ENCODE data around the gene TMEM184B. TPM values are rescaled to one million over a fixed set of nuclear protein-coding genes. Genes with fewer than 3 reads are reported as not detected.
A peak's percentile ranks its signal among the peaks of the same experiment; 100 is the strongest.

Gene TMEM184B
- total RNA-seq = 31.9 and 33.1 TPM in 2 replicates

- DNase-seq = peak; percentile 96
- H3K27me3 Mint-ChIP-seq = peaks cover 5% of the 10 kb centered on the region
- peak within 1 kb of the TSS; percentile 90 for H3K4me3 Mint-ChIP-seq
- H3K9me3 Mint-ChIP-seq = no peaks in the 10 kb centered on the region
- H3K4me1 Mint-ChIP-seq = peaks cover 34% of the 10 kb centered on the region
- intact Hi-C loops (cut with micrococcal nuclease) = loop anchor here (1.0 to 10.0 kb wide), 2 partner anchors 45 to 82 kb away; partner anchors contain the start of gene CSNK1E
- H3K36me3 Mint-ChIP-seq (ENCODE audit: low read depth) = peaks cover 4% of the 10 kb centered on the region
- H3K27ac Mint-ChIP-seq = peak within 1 kb of the TSS; percentile 89
These were observed at the start of gene TMEM184B for GRCh38 chr22:38272373-38273134. TSS of gene TMEM184B (minus strand) at chr22:38273010. CDS start at chr22:38247961, 25,049 bp downstream.

- Mint-ChIP-seq H3K27me3 (no peaks in the 10 kb centered on the region), H3K36me3 (ENCODE audit: low read depth) (no peaks in the 10 kb centered on the region), H3K4me3 (no peak overlapping the region), H3K4me1 (peaks cover 11% of the 10 kb centered on the region), H3K9me3 (no peaks in the 10 kb centered on the region), H3K27ac (no peak overlapping the region)
- DNase-seq = no peak
- intact Hi-C loops (cut with micrococcal nuclease) = no loop called here
These were observed 48.0 kb upstream of the TMEM184B start for GRCh38 chr22:38320605-38321402.

- H3K36me3 Mint-ChIP-seq (ENCODE audit: low read depth) = peaks cover 1% of the 10 kb centered on the region
- intact Hi-C loops (cut with micrococcal nuclease) = loop anchor here (10.0 kb wide), 1 partner anchor 256 kb away; the partner anchor contains the start of gene DMC1
- H3K27ac Mint-ChIP-seq = peak overlapping the region; percentile 56
- no peak for DNase-seq
- H3K9me3 Mint-ChIP-seq = no peaks in the 10 kb centered on the region
- no peaks in the 10 kb centered on the region for H3K27me3 Mint-ChIP-seq
- peaks cover 27% of the 10 kb centered on the region for H3K4me1 Mint-ChIP-seq
- H3K4me3 Mint-ChIP-seq = peak overlapping the region; percentile 43
These were observed 46.3 kb upstream of the TMEM184B start for GRCh38 chr22:38318792-38319773.

GRCh38 chr22:38317995-38318715 is 45.3 kb upstream of the TMEM184B start:
- DNase-seq = peak; percentile 61
- H3K27me3 Mint-ChIP-seq = no peaks in the 10 kb centered on the region
- peaks cover 33% of the 10 kb centered on the region for H3K4me1 Mint-ChIP-seq
- H3K27ac Mint-ChIP-seq = peak overlapping the region; percentile 92
- peak overlapping the region; percentile 91 for H3K4me3 Mint-ChIP-seq
- intact Hi-C loops (cut with micrococcal nuclease) = loop anchor here (1.0 to 10.0 kb wide), 2 partner anchors 45 to 257 kb away; partner anchors contain the start of genes DMC1 and TMEM184B
- H3K9me3 Mint-ChIP-seq = no peaks in the 10 kb centered on the region
- H3K36me3 Mint-ChIP-seq (ENCODE audit: low read depth) = peaks cover 5% of the 10 kb centered on the region

GRCh38 chr22:38317122-38317994 is 44.5 kb upstream of the TMEM184B start, which contains the start of gene CSNK1E:
TSS of gene CSNK1E (minus strand) at chr22:38317433. CDS start at chr22:38314157, 3,276 bp downstream.
- Mint-ChIP-seq H3K27ac (peak within 1 kb of the TSS; percentile 92), H3K36me3 (ENCODE audit: low read depth) (peaks cover 12% of the 10 kb centered on the region), H3K4me1 (peaks cover 41% of the 10 kb centered on the region), H3K27me3 (no peaks in the 10 kb centered on the region), H3K4me3 (peak within 1 kb of the TSS; percentile 92), H3K9me3 (no peaks in the 10 kb centered on the region)
- intact Hi-C loops (cut with micrococcal nuclease) = loop anchor here (1.0 to 10.0 kb wide), 2 partner anchors 44 to 257 kb away; partner anchors contain the start of genes DMC1 and TMEM184B
- peak; percentile 94 for DNase-seq

GRCh38 chr22:38316364-38317121 is 43.7 kb upstream of the TMEM184B start:
- no peaks in the 10 kb centered on the region for H3K27me3 Mint-ChIP-seq
- H3K27ac Mint-ChIP-seq = peak overlapping the region; percentile 90
- intact Hi-C loops (cut with micrococcal nuclease) = loop anchor here (1.0 to 10.0 kb wide), 2 partner anchors 43 to 258 kb away; partner anchors contain the start of genes DMC1 and TMEM184B
- H3K4me1 Mint-ChIP-seq = peaks cover 49% of the 10 kb centered on the region
- no peaks in the 10 kb centered on the region for H3K9me3 Mint-ChIP-seq
- H3K36me3 Mint-ChIP-seq (ENCODE audit: low read depth) = peaks cover 19% of the 10 kb centered on the region
- DNase-seq = peak; percentile 85
- peak overlapping the region; percentile 92 for H3K4me3 Mint-ChIP-seq

- Mint-ChIP-seq H3K27me3 (no peaks in the 10 kb centered on the region), H3K36me3 (ENCODE audit: low read depth) (peaks cover 22% of the 10 kb centered on the region), H3K9me3 (no peaks in the 10 kb centered on the region), H3K4me3 (peak overlapping the region; percentile 92), H3K4me1 (peaks cover 55% of the 10 kb centered on the region), H3K27ac (peak overlapping the region; percentile 90)
- no peak for DNase-seq
- intact Hi-C loops (cut with micrococcal nuclease) = loop anchor here (10.0 kb wide), 1 partner anchor 259 kb away; the partner anchor contains the start of gene DMC1
These were observed 43.1 kb upstream of the TMEM184B start for GRCh38 chr22:38315823-38316363.

- DNase-seq = peak; percentile 68
- Mint-ChIP-seq H3K36me3 (ENCODE audit: low read depth) (peaks cover 22% of the 10 kb centered on the region), H3K4me1 (peaks cover 58% of the 10 kb centered on the region), H3K4me3 (peak overlapping the region; percentile 92), H3K27me3 (no peaks in the 10 kb centered on the region), H3K27ac (peak overlapping the region; percentile 90), H3K9me3 (no peaks in the 10 kb centered on the region)
- intact Hi-C loops (cut with micrococcal nuclease) = loop anchor here (10.0 kb wide), 1 partner anchor 260 kb away; the partner anchor contains the start of gene DMC1
These were observed 42.4 kb upstream of the TMEM184B start for GRCh38 chr22:38314933-38315822.

GRCh38 chr22:38314051-38314932 is 41.5 kb upstream of the TMEM184B start:
- H3K4me3 Mint-ChIP-seq = peak overlapping the region; percentile 92
- H3K27me3 Mint-ChIP-seq = no peaks in the 10 kb centered on the region
- peaks cover 58% of the 10 kb centered on the region for H3K4me1 Mint-ChIP-seq
- peak overlapping the region; percentile 90 for H3K27ac Mint-ChIP-seq
- intact Hi-C loops (cut with micrococcal nuclease) = loop anchor here (10.0 kb wide), 1 partner anchor 261 kb away; the partner anchor contains the start of gene DMC1
- H3K36me3 Mint-ChIP-seq (ENCODE audit: low read depth) = peaks cover 25% of the 10 kb centered on the region
- H3K9me3 Mint-ChIP-seq = no peaks in the 10 kb centered on the region
- peak; percentile 66 for DNase-seq

All from activated CD4-positive, alpha-beta T cell treated with anti-CD3 and anti-CD28 coated beads, Interleukin-2, amount 10 ng/mL, durations not matched to agents 24 days and 14 days (primary cell).